ENCODE results near the gene ANKFY1. TPM values are rescaled to one million over a fixed set of nuclear protein-coding genes. Genes with fewer than 3 reads are reported as not detected.
"Not testable (repeated sequence)": the region's sequence is repeated elsewhere in the genome, so short reads cannot be mapped to it uniquely, and the experiment has no call there.

ANKFY1 gene
- polyA plus RNA-seq, 4 donors: 44.7 to 49.4 (median 46.3) TPM

DNA sequence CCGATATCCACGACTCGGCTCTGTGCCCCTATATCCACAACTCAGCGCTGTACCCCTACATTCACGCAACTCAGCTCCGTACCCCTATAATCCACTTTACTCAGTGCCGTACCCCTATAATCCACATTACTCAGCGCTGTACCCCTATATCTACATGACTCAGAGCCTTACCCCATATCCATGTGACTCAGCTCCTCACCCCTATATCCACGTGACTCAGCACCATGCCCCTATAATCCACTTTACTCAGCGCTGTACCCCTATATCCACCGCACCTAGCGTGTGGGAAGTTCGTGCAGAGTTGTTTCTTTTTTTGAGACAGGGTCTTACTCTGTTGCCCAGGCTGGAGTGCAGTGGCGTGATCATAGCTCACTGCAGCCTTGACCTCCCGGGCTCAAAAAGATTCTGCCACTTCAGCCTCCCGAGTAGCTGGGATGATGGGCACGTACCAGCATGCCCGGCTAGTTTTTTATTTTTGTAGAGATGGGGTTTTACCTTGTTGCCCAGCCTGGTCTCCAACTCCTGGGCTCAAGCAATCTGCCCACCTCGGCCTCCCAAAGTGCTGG is 103.4 kb downstream of the ANKFY1 start:
- no peak for DNase-seq (ENCODE audit: low read depth in 4 of 4, low spot score in 3 of 4)

DNA sequence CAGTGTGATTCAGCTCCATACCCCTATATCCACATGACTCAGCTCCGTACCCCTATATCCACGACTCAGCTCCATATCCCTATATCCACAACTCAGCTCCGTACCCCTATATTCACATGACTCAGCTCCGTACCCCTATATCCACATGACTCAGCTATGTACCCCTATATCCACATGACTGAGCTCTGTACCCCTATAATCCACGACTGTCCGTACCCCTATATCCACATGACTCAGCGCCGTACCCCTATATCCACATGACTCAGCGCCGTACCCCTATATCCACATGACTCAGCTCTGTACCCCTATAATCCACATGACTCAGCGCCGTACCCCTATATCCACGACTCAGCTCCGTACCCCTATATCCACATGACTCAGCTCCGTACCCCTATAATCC is 104.0 kb downstream of the ANKFY1 start:
- DNase-seq (ENCODE audit: low read depth in 4 of 4, low spot score in 3 of 4): no peak

DNA sequence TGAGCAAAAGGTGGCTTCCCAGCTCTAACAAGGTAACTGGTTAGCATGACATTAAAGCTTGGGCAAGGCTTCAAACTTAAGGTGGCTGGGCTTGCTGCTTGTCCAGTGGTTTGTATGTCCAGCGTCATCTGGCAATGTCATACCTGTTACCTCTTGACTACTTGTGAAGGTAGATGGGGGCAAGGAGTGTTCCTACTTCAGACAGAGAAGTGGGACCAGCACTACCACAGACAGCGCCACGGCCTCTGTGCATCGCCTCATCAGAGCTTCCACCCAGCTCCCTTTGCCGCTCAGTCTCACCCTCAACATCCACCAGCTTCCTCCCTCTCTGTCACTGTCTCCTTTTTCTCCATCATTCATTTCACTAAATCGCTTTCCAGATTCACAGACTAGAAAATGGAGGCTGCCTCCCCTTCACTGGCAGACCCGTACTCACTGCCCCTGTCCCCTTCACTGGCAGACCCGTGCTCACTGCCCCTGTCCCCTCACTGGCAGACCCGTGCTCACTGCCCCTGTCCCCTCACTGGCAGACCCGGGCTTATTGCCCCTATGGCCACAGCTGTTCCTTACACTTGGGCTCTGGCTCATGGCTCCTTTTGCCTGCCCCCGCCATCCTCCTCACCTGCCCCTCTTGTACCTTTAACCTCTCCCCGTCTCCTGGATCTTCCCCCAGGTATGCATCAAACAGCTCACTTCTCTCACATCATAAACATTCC is 106.0 kb downstream of the ANKFY1 start:
- DNase-seq (ENCODE audit: low read depth in 4 of 4, low spot score in 3 of 4): no peak

GRCh38 chr17:4156750-4157381 is 106.9 kb downstream of the ANKFY1 start:
- no peak for DNase-seq (ENCODE audit: low read depth in 4 of 4, low spot score in 3 of 4)

GRCh38 chr17:4155980-4156620 is 107.7 kb downstream of the ANKFY1 start:
- DNase-seq (ENCODE audit: low read depth in 4 of 4, low spot score in 3 of 4): no peak

DNA sequence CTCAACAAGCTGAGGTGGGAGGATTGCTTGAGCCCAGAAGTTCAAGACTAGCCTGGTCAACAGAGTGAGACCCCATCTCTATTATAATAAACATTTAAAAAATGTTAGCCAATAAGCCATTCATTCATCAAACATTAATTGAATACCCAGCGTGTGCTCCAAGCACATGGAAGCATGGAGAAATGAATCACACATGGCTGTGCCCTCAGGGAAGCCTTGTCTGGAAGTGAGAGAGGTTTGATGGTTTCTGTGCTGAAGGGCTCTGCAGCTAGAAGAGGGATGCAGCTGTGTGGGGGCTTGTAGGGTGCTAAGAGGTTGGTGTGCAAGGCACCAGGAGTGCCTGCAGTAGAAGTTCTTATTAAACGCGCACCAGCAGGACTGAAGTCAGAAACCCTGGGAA is 109.6 kb downstream of the ANKFY1 start:
- no peak for DNase-seq (ENCODE audit: low read depth in 4 of 4, low spot score in 3 of 4)

DNA sequence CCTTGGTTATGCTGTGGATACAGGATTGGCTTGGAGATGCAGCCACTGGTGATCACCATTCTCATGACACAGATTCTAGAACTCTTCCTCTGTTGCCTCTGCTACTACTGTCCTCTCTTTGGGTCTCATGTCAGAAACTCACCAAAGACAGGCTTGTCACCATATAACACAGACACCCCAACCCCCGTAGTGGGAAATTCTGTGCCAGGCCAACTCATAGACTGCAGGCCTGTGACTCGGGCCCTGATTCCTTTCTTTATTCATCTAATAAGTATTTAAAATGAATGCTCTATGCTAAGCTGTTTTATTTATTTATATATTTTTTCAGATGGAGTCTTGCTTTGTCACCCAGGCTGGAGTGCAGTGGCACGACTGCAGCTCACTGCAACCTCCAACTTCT is 111.3 kb downstream of the ANKFY1 start:
- no peak for DNase-seq (ENCODE audit: low read depth in 4 of 4, low spot score in 3 of 4)

DNA sequence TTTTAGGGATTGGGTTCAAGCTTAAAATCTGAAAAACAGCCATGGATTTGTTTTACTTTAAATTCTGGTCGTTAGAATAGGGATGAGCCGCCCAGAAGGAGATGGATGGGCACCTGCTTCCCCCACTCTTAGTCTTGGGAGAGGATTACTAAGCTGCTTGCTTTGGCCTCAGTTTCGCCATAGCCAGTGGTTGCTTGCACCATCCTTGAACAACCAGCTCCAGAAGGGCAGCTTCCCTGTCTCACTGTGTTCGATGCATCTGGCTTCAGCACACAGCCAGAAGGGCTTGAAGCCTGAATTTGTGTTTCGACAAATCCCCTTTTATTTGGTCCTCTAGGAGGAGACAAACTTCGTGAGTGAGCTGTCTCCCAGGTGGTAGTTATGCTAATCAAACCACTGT is 113.7 kb downstream of the ANKFY1 start:
- DNase-seq (ENCODE audit: low read depth in 4 of 4, low spot score in 3 of 4): no peak

GRCh38 chr17:4148611-4149308 is 115.0 kb downstream of the ANKFY1 start:
- DNase-seq (ENCODE audit: low read depth in 4 of 4, low spot score in 3 of 4): no peak

DNA sequence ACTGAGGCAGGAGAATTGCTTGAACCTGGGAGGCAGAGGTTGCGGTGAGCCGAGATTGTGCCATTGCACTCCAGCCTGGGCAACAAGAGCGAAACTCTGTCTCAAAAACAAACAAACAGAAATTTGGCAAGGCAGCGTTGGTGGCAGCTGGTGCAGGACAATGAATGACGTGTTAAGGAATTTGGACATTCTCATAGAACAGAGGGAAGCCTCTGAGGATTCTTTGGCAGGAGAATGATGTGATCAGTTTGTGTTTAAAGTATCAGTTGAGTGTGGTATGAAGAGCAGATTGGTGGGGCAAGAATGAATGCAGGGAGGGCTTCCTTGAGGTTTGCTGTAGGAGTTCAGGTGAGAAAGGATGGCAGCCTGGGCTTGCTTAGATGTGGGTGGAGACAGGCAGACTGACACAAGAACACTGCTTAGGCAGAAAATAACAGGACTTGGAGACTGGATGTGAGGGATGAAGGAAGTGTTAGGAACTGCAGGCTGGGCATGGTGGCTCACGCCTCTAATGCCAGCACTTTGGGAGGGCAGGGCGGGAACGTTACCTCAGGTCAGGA is 115.9 kb downstream of the ANKFY1 start:
- no peak for DNase-seq (ENCODE audit: low read depth in 4 of 4, low spot score in 3 of 4)

DNA sequence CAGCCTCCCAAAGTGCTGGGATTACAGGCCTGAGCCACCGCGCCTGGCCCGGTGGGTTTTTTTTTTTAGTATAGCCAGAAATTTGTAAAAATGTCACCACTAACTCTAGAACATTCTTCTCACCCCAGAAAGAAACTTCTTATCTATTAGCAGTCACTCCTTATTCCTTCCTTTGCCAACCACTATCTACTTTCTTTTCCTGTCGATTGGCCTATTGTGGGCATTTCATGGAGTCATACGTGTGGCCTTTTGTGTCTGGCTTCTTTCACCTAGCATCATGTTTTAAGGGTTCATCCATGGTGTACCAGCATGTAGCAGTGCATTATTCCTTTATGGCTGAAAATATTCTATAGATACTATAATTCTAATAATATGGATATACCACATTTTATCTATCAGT is 117.1 kb downstream of the ANKFY1 start:
- no peak for DNase-seq (ENCODE audit: low read depth in 4 of 4, low spot score in 3 of 4)

DNA sequence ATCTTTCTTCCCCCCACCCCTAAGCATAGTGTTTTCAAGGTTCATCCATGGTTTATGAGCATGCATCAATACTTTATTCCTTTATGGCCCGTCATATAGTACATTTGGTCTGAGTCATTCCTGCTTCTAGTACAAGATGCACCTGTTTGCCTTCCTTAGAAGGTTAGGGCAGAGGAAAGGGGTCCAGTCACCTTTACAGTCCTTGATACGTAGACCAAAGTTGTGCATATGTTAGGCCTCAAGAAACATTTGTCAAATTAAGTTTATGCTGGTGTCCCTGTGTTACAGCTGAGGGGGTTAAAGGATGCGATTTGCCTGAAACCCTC is 119.4 kb downstream of the ANKFY1 start:
- no peak for DNase-seq (ENCODE audit: low read depth in 4 of 4, low spot score in 3 of 4)

- peak; percentile 88 to 91 (median 88) for DNase-seq (ENCODE audit: low read depth in 4 of 4, low spot score in 3 of 4)
Measured at GRCh38 chr17:4143563-4144421, 120.0 kb downstream of the ANKFY1 start.

GRCh38 chr17:4142107-4142900 is 121.5 kb downstream of the ANKFY1 start:
- no peak for DNase-seq (ENCODE audit: low read depth in 4 of 4, low spot score in 3 of 4)

GRCh38 chr17:4140125-4140524 is 123.7 kb downstream of the ANKFY1 start:
- DNase-seq (ENCODE audit: low read depth in 4 of 4, low spot score in 3 of 4): no peak

GRCh38 chr17:4138906-4139526 is 124.8 kb downstream of the ANKFY1 start:
- DNase-seq (ENCODE audit: low read depth in 4 of 4, low spot score in 3 of 4): not testable (repeated sequence)

DNA sequence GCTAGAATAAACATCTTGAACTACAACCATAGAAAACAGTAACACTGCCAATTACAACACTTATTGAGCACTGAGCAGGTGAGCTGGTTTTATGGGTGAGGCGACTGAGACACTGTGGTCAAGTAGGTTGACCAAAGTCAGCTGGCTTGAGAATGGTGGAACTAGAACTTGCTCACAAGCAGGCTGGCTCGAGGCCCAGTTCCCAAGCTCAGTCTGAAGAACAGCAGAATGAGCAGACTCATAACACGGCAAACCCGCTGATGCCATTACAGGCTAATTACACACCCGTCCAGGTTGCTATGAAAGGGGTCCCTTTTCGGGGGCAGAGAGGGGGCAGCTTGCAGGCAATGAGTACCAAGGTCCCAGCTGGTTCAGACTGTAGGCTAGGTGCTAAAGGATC is 127.4 kb downstream of the ANKFY1 start:
- DNase-seq (ENCODE audit: low read depth in 4 of 4, low spot score in 3 of 4): no peak

DNA sequence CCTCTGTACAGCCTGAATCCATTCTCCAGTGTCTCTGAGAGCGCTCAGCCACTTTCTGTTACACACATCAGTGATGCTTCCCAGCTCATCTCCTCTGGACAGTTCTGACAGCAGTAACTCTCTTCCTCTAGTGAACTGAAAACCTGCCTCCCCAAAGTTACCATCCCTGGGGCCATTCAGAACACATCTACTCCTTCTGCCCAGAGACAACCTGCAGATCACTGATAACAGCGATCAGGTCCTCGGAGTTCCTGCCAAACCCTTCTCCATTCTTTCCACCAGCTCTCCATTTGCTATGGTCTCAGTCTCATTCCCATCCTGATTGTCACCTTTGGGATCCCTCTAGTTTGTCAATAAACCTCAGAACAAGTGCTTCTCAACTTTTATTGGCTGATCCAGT is 128.3 kb downstream of the ANKFY1 start:
- no peak for DNase-seq (ENCODE audit: low read depth in 4 of 4, low spot score in 3 of 4)

DNA sequence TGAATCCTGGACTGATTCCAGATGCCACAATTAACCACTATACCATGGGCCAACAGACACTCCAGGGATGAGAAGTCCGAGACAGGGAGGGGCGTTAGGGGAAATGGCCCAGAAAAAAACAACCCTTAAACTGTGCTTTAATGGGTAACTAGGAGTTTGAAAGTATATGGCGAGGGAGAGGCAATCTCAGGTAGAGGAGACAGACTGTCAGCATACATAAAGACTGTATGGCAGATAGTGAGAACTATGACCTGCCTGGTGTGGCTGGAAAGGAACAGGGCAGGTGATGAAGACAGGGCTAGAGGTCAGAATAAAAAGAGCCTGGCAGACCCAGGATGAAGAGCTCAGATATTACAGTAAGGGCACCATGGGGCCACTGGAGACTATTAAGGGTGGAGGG is 129.1 kb downstream of the ANKFY1 start:
- DNase-seq (ENCODE audit: low read depth in 4 of 4, low spot score in 3 of 4): no peak
